ENCODE measurements around the gene HSPE1. TPM values are rescaled to one million over a fixed set of nuclear protein-coding genes. Genes with fewer than 3 reads are reported as not detected.
"Not testable (repeated sequence)": the region's sequence is repeated elsewhere in the genome, so short reads cannot be mapped to it uniquely, and the experiment has no call there.

Gene HSPE1
- total RNA-seq, 6 donors from 2014 or later, result 23.5 to 92.8 (median 51.0) TPM

GRCh38 chr2:197480165-197481036 lies 19.8 kb upstream of the HSPE1 start:
- no peak for TF ChIP-seq EP300 (IDR thresholded peaks at IDR 0.05)
- no peak for TF ChIP-seq CTCF (IDR thresholded peaks at IDR 0.05)
- H3K27me3 ChIP-seq, result no peaks in the 10 kb centered on the region
- 87 to 95% methylated on average over 9 of the region's 9 CpGs for WGBS, 2 donors
- DNase-seq (no peak), ATAC-seq (ENCODE audit: low FRiP score in 2 of 2) (no peak)
- peaks cover 0 to 19% (median 14%) of the 10 kb centered on the region in 4 donors for H3K9me3 ChIP-seq
- peaks cover 10 to 52% (median 35%) of the 10 kb centered on the region in 4 donors for H3K36me3 ChIP-seq
- H3K27ac ChIP-seq, result no peak overlapping the region
- H3K4me1 ChIP-seq, result peaks cover 0 to 3% (median 0%) of the 10 kb centered on the region in 4 donors
- H3K4me3 ChIP-seq, result no peak overlapping the region

- not testable (repeated sequence) for DNase-seq; H3K4me3 ChIP-seq; H3K4me1 ChIP-seq; H3K27me3 ChIP-seq; H3K27ac ChIP-seq; ATAC-seq (ENCODE audit: low FRiP score in 2 of 2)
- Histone ChIP-seq H3K36me3 (peaks cover 22 to 53% (median 39%) of the 10 kb centered on the region in 4 donors), H3K9me3 (peaks cover 0 to 19% (median 14%) of the 10 kb centered on the region in 4 donors)
- 95 to 98% methylated on average over 3 of the region's 3 CpGs for WGBS, 2 donors
These were observed 15.9 kb upstream of the HSPE1 start for GRCh38 chr2:197484248-197484647.

- H3K27ac ChIP-seq, result no peak overlapping the region
- 93 to 95% methylated on average over 2 of the region's 2 CpGs for WGBS, 2 donors
- no peak overlapping the region for H3K4me3 ChIP-seq
- H3K4me1 ChIP-seq, result no peaks in the 10 kb centered on the region
- peaks cover 0 to 19% (median 14%) of the 10 kb centered on the region in 4 donors for H3K9me3 ChIP-seq
- no peaks in the 10 kb centered on the region for H3K27me3 ChIP-seq
- TF ChIP-seq EP300 (IDR thresholded peaks at IDR 0.05) (no peak), CTCF (IDR thresholded peaks at IDR 0.05) (no peak), POLR2A (IDR thresholded peaks at IDR 0.05) (no peak), POLR2AphosphoS5 (IDR thresholded peaks at IDR 0.05) (no peak)
- ATAC-seq (ENCODE audit: low FRiP score in 2 of 2), result no peak
- no peak for DNase-seq
- H3K36me3 ChIP-seq, result peaks cover 26 to 66% (median 51%) of the 10 kb centered on the region in 4 donors
These were observed 14.0 kb upstream of the HSPE1 start for GRCh38 chr2:197486175-197486574.

- ATAC-seq (ENCODE audit: low FRiP score in 2 of 2) (no peak), DNase-seq (no peak)
- WGBS, 2 donors, result 82 to 88% methylated on average over 2 to 4 of the region's 4 CpGs
- no peak overlapping the region for H3K27ac ChIP-seq
- H3K27me3 ChIP-seq, result no peaks in the 10 kb centered on the region
- H3K36me3 ChIP-seq, result peaks cover 30 to 72% (median 58%) of the 10 kb centered on the region in 4 donors
- no peak overlapping the region for H3K4me3 ChIP-seq
- TF ChIP-seq POLR2A (IDR thresholded peaks at IDR 0.05), result no peak
- TF ChIP-seq CTCF (IDR thresholded peaks at IDR 0.05), result no peak
- no peak for TF ChIP-seq EP300 (IDR thresholded peaks at IDR 0.05)
- TF ChIP-seq POLR2AphosphoS5 (IDR thresholded peaks at IDR 0.05), result no peak
- no peaks in the 10 kb centered on the region for H3K4me1 ChIP-seq
- peaks cover 0 to 16% (median 14%) of the 10 kb centered on the region in 4 donors for H3K9me3 ChIP-seq
These were observed 12.8 kb upstream of the HSPE1 start for GRCh38 chr2:197487385-197487784.

GRCh38 chr2:197495433-197496134 lies 4.6 kb upstream of the HSPE1 start:
- no peaks in the 10 kb centered on the region for H3K27me3 ChIP-seq
- peaks cover 12 to 72% (median 42%) of the 10 kb centered on the region in 4 donors for H3K36me3 ChIP-seq
- H3K4me3 ChIP-seq, result no peak overlapping the region
- peaks cover 12 to 29% (median 20%) of the 10 kb centered on the region in 4 donors for H3K4me1 ChIP-seq
- H3K9me3 ChIP-seq, result no peaks in the 10 kb centered on the region
- TF ChIP-seq EP300 (IDR thresholded peaks at IDR 0.05) (no peak), POLR2AphosphoS5 (IDR thresholded peaks at IDR 0.05) (no peak), POLR2A (IDR thresholded peaks at IDR 0.05) (no peak), CTCF (IDR thresholded peaks at IDR 0.05) (no peak)
- H3K27ac ChIP-seq, result no peak overlapping the region
- DNase-seq, result no peak
- ATAC-seq (ENCODE audit: low FRiP score in 2 of 2), result no peak
- 87 to 95% methylated on average over 2 of the region's 2 CpGs for WGBS, 2 donors
